CD4-positive, alpha-beta memory T cell (primary cell): ENCODE results near the gene RPL3. TPM values are rescaled to one million over a fixed set of nuclear protein-coding genes. Genes with fewer than 3 reads are reported as not detected.

Experiments
- CTCF ChIA-PET: fragments of 350-600 bp; sonication (Branson Sonifier 250); formaldehyde crosslinking; loops from one replicate; lab custom pipeline; 2021; ENCODE audit warnings: inconsistent platforms; ENCODE audit not compliant: partially characterized antibody; lab: Charles Lee
- POLR2A ChIA-PET: fragments of 350-600 bp; sonication (Branson Sonifier 250); formaldehyde crosslinking; loops from one replicate; lab custom pipeline; 2021; ENCODE audit not compliant: partially characterized antibody; lab: Charles Lee
- DNase-seq, 5 donors: peaks; one replicate each; pipeline versions ENCODE4 v3.0.0 to v3.0.0-alpha.2; 2020 to 2022; ENCODE audit warnings: mixed read lengths in 1 of 5
- H3K27ac ChIP-seq: one replicate; pipeline ENCODE4 v1.7.0; 2013; ENCODE audit warnings: low read depth, low read length
- H3K27me3 ChIP-seq: 2 replicates; pipeline ENCODE4 v1.7.0; 2013; ENCODE audit warnings: mild to moderate bottlenecking, low read length, moderate library complexity; ENCODE audit not compliant: insufficient read depth
- H3K36me3 ChIP-seq: 2 replicates; pipeline ENCODE4 v1.7.0; 2013; ENCODE audit warnings: mild to moderate bottlenecking, low read length, moderate library complexity; ENCODE audit not compliant: insufficient read depth
- H3K4me1 ChIP-seq: 2 replicates; pipeline ENCODE4 v1.7.0; 2013; ENCODE audit warnings: mild to moderate bottlenecking, low read length, moderate library complexity; ENCODE audit not compliant: insufficient read depth
- H3K4me3 ChIP-seq, 2 donors: one replicate each; pipeline ENCODE4 v1.7.0; 2013; ENCODE audit warnings: low read length in 2 of 2, mild to moderate bottlenecking in 1 of 2
- H3K9me3 ChIP-seq, 2 donors: one replicate each; pipeline ENCODE4 v1.7.0; 2013; ENCODE audit warnings: low read length in 2 of 2, control low read depth in 1 of 2; ENCODE audit not compliant: control insufficient read depth in 1 of 2
- H3K27ac Mint-ChIP-seq, 7 donors: one replicate each; pipeline ENCODE4 v1.8.0; 2020 to 2021; ENCODE audit warnings: mixed read lengths in 7 of 7, mild to moderate bottlenecking in 6 of 7, inconsistent platforms in 3 of 7, moderate library complexity in 3 of 7
- H3K27me3 Mint-ChIP-seq, 2 donors: one replicate each; pipeline ENCODE4 v1.8.0; 2020 to 2021; ENCODE audit warnings: mixed read lengths in 2 of 2
- H3K36me3 Mint-ChIP-seq, 2 donors: one replicate each; pipeline ENCODE4 v1.8.0; 2020 to 2021; ENCODE audit warnings: mixed read lengths in 2 of 2, inconsistent platforms in 1 of 2, mild to moderate bottlenecking in 1 of 2
- H3K4me1 Mint-ChIP-seq, 4 donors: one replicate each; pipeline ENCODE4 v1.8.0; 2020 to 2021; ENCODE audit warnings: mixed read lengths in 4 of 4, mild to moderate bottlenecking in 1 of 4
- H3K4me3 Mint-ChIP-seq, 8 donors: one replicate each; pipeline ENCODE4 v1.8.0; 2020 to 2021; ENCODE audit warnings: mixed read lengths in 8 of 8, mild to moderate bottlenecking in 7 of 8, moderate library complexity in 6 of 8, inconsistent platforms in 3 of 8
- H3K9me3 Mint-ChIP-seq, 8 donors: one replicate each; pipeline ENCODE4 v1.8.0; 2020 to 2021; ENCODE audit warnings: mixed read lengths in 8 of 8, mild to moderate bottlenecking in 5 of 8, inconsistent platforms in 3 of 8, moderate library complexity in 1 of 8
- intact Hi-C: fragments of 100-400 bp; cut with micrococcal nuclease; formaldehyde crosslinking; loops from one replicate; pipeline ENCODE4 v1.15.1; 2023
- polyA plus RNA-seq, 2 donors: library from polyadenylated mRNA; unstranded; fragments of 300-500 nt; fragmentation: Illumina TruSeq; gene quantifications; one replicate each; pipeline ENCODE4 v1.2.3, GENCODE V29; 2021
- total RNA-seq, 2 experiments: library from RNA; stranded (reverse); gene quantifications; one replicate each; pipeline ENCODE4 v1.2.3, GENCODE V29; 2021

Gene RPL3
- total and polyA plus RNA-seq, 4 experiments from 2014 or later, result 3,292 to 4,075 (median 3,564) TPM

GRCh38 chr22:39294571-39295468, 24.6 kb downstream of the RPL3 start:
- H3K27me3 ChIP-seq, result no peaks in the 10 kb centered on the region
- no peak for DNase-seq
- H3K4me3 ChIP-seq, result no peak overlapping the region
- ChIA-PET POLR2A (no interaction called here), CTCF (no interaction called here)
- no peak overlapping the region for H3K27ac ChIP-seq
- no peak overlapping the region for H3K27ac Mint-ChIP-seq
- peaks cover 2% of the 10 kb centered on the region for H3K4me1 ChIP-seq
- no peaks in the 10 kb centered on the region for H3K36me3 ChIP-seq
- H3K9me3 ChIP-seq, result no peaks in the 10 kb centered on the region
- H3K36me3 Mint-ChIP-seq, result no peaks in the 10 kb centered on the region
- H3K4me3 Mint-ChIP-seq, result no peak overlapping the region
- H3K9me3 Mint-ChIP-seq, result no peaks in the 10 kb centered on the region
- peaks cover 7 to 12% of the 10 kb centered on the region in 2 donors for H3K27me3 Mint-ChIP-seq
- intact Hi-C loops, result no loop called here
- H3K4me1 Mint-ChIP-seq, result peaks cover 0 to 4% (median under 1%) of the 10 kb centered on the region in 4 donors

- no peak overlapping the region for H3K4me3 Mint-ChIP-seq
- ChIA-PET POLR2A (no interaction called here), CTCF (no interaction called here)
- Histone ChIP-seq H3K4me3 (no peak overlapping the region), H3K27me3 (no peaks in the 10 kb centered on the region), H3K27ac (no peak overlapping the region), H3K4me1 (no peaks in the 10 kb centered on the region), H3K36me3 (no peaks in the 10 kb centered on the region), H3K9me3 (no peaks in the 10 kb centered on the region)
- no peaks in the 10 kb centered on the region for H3K36me3 Mint-ChIP-seq
- H3K27ac Mint-ChIP-seq, result no peak overlapping the region
- no peak for DNase-seq
- intact Hi-C loops, result no loop called here
- H3K4me1 Mint-ChIP-seq, result peaks cover 0 to 4% (median 0%) of the 10 kb centered on the region in 4 donors
- peaks cover 6 to 12% of the 10 kb centered on the region in 2 donors for H3K27me3 Mint-ChIP-seq
- no peaks in the 10 kb centered on the region for H3K9me3 Mint-ChIP-seq
These were observed 25.6 kb downstream of the RPL3 start for GRCh38 chr22:39293766-39294368.

GRCh38 chr22:39292561-39293074, 26.8 kb downstream of the RPL3 start:
- no peak for DNase-seq
- ChIA-PET CTCF (interaction anchor here (0.7 to 1.7 kb wide), 2 partner anchors 78 to 123 kb away, joined by 4 read pairs; no protein-coding TSS in a partner anchor), POLR2A (no interaction called here)
- Histone ChIP-seq H3K27ac (no peak overlapping the region), H3K4me1 (no peaks in the 10 kb centered on the region), H3K27me3 (no peaks in the 10 kb centered on the region), H3K4me3 (no peak overlapping the region), H3K9me3 (no peaks in the 10 kb centered on the region), H3K36me3 (no peaks in the 10 kb centered on the region)
- Mint-ChIP-seq H3K4me1 (peaks cover 0 to 4% (median 0%) of the 10 kb centered on the region in 4 donors), H3K27me3 (peaks cover 4 to 7% of the 10 kb centered on the region in 2 donors), H3K4me3 (no peak overlapping the region), H3K36me3 (no peaks in the 10 kb centered on the region), H3K9me3 (no peaks in the 10 kb centered on the region), H3K27ac (no peak overlapping the region)
- intact Hi-C loops, result no loop called here

- H3K4me3 ChIP-seq, result no peak overlapping the region
- peaks cover 0 to 4% (median under 1%) of the 10 kb centered on the region in 4 donors for H3K4me1 Mint-ChIP-seq
- no peaks in the 10 kb centered on the region for H3K4me1 ChIP-seq
- no peak overlapping the region for H3K4me3 Mint-ChIP-seq
- H3K27me3 ChIP-seq, result no peaks in the 10 kb centered on the region
- intact Hi-C loops, result no loop called here
- no peak overlapping the region for H3K27ac ChIP-seq
- H3K36me3 Mint-ChIP-seq, result no peaks in the 10 kb centered on the region
- H3K9me3 Mint-ChIP-seq, result peaks cover 0 to 2% (median 0%) of the 10 kb centered on the region in 8 donors
- DNase-seq, result no peak
- H3K27ac Mint-ChIP-seq, result no peak overlapping the region
- H3K36me3 ChIP-seq, result no peaks in the 10 kb centered on the region
- ChIA-PET CTCF (interaction anchor here (1.7 kb wide), 1 partner anchor 123 kb away, joined by 4 read pairs; no protein-coding TSS in a partner anchor), POLR2A (no interaction called here)
- no peaks in the 10 kb centered on the region for H3K9me3 ChIP-seq
- peaks cover 4 to 7% of the 10 kb centered on the region in 2 donors for H3K27me3 Mint-ChIP-seq
These were observed 27.4 kb downstream of the RPL3 start for GRCh38 chr22:39292031-39292462.

GRCh38 chr22:39291523-39291922, 27.9 kb downstream of the RPL3 start:
- no peaks in the 10 kb centered on the region for H3K36me3 Mint-ChIP-seq
- Histone ChIP-seq H3K4me1 (no peaks in the 10 kb centered on the region), H3K36me3 (no peaks in the 10 kb centered on the region), H3K27me3 (no peaks in the 10 kb centered on the region), H3K27ac (no peak overlapping the region), H3K4me3 (no peak overlapping the region), H3K9me3 (no peaks in the 10 kb centered on the region)
- peaks cover 0 to 2% (median under 1%) of the 10 kb centered on the region in 4 donors for H3K4me1 Mint-ChIP-seq
- no peak for DNase-seq
- H3K27me3 Mint-ChIP-seq, result peaks cover 3 to 6% of the 10 kb centered on the region in 2 donors
- H3K4me3 Mint-ChIP-seq, result no peak overlapping the region
- H3K27ac Mint-ChIP-seq, result no peak overlapping the region
- peaks cover 0 to 2% (median 0%) of the 10 kb centered on the region in 8 donors for H3K9me3 Mint-ChIP-seq
- ChIA-PET CTCF (interaction anchor here (1.7 kb wide), 1 partner anchor 122 kb away, joined by 4 read pairs; no protein-coding TSS in a partner anchor), POLR2A (no interaction called here)
- intact Hi-C loops, result no loop called here

GRCh38 chr22:39290724-39291161, 28.7 kb downstream of the RPL3 start:
- intact Hi-C loops, result no loop called here
- POLR2A ChIA-PET, result no interaction called here
- H3K4me1 Mint-ChIP-seq, result peaks cover 0 to 2% (median 0%) of the 10 kb centered on the region in 4 donors

More at GRCh38 chr22:39290724-39291161, 28.7 kb downstream of the RPL3 start:
- H3K27me3 Mint-ChIP-seq, result peaks cover 2 to 3% of the 10 kb centered on the region in 2 donors
- Histone ChIP-seq H3K27ac (no peak overlapping the region), H3K27me3 (no peaks in the 10 kb centered on the region), H3K4me3 (no peak overlapping the region), H3K9me3 (no peaks in the 10 kb centered on the region), H3K4me1 (no peaks in the 10 kb centered on the region), H3K36me3 (no peaks in the 10 kb centered on the region)
- CTCF ChIA-PET, result interaction anchor here (1.7 kb wide), 1 partner anchor 121 kb away, joined by 4 read pairs; no protein-coding TSS in a partner anchor
- DNase-seq, result no peak
- H3K9me3 Mint-ChIP-seq, result peaks cover 0 to 5% (median 3%) of the 10 kb centered on the region in 8 donors
- no peak overlapping the region for H3K4me3 Mint-ChIP-seq
- H3K36me3 Mint-ChIP-seq, result no peaks in the 10 kb centered on the region
- H3K27ac Mint-ChIP-seq, result no peak overlapping the region
